Nephron (organoid): ENCODE measurements around the gene ARHGEF12.
A peak's percentile ranks its signal among the peaks of the same experiment; 100 is the strongest.

ENCODE experiments used
- H3K27ac Mint-ChIP-seq, 3 experiments: 2 replicates each; pipeline ENCODE4 v1.8.0; 2020; ENCODE audit warnings: mixed read lengths in 3 of 3, mild to moderate bottlenecking in 2 of 3, moderate library complexity in 1 of 3
- H3K27me3 Mint-ChIP-seq: 2 replicates; pipeline ENCODE4 v1.8.0; 2021; ENCODE audit warnings: low read depth, mild to moderate bottlenecking, moderate library complexity, mixed read lengths
- H3K36me3 Mint-ChIP-seq: 2 replicates; pipeline ENCODE4 v1.8.0; 2020; ENCODE audit warnings: low read depth, mixed read lengths
- H3K4me1 Mint-ChIP-seq: 2 replicates; pipeline ENCODE4 v1.8.0; 2020; ENCODE audit warnings: mixed read lengths
- H3K4me3 Mint-ChIP-seq, 3 experiments: 2 replicates each; pipeline ENCODE4 v1.8.0; 2020; ENCODE audit warnings: mild to moderate bottlenecking in 3 of 3, mixed read lengths in 3 of 3, moderate library complexity in 2 of 3
- H3K9me3 Mint-ChIP-seq: 2 replicates; pipeline ENCODE4 v1.8.0; 2020; ENCODE audit warnings: mixed read lengths
- TF ChIP-seq, protein P1 (sequence below), 3 experiments: fragments of 200-600 bp; sonication (generic); IDR thresholded peaks; one replicate each; pipeline ENCODE4 v1.5.0; 2021; ENCODE audit warnings: antibody characterized with exemption in 3 of 3; ENCODE audit not compliant: unreplicated experiment in 3 of 3

ARHGEF12 gene

DNA sequence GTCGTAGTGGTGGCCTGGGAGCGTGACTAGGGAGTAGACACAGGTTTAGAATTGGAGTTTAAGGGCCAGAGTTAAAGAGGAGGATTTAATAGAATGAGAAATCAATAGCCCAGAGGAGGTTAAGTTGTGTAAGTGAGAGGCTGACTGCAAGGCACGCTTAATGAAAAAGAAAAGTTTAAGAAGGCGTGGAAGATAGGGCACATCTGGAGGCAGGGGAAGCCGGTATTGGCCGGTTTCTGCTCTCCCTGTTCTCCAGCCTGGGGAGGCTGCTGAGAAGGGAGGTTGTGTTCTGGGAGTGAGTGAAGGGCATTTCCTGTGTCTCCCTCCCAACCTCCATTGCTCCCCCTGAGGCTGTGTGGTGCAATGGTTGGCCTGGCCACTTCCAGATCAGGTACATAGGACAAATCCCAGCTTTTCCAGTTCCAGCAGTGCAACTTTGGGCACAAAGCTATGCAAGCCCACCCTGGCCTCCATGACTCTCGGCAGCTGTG lies 181.6 kb downstream of the ARHGEF12 start:
- Mint-ChIP-seq H3K9me3 (no peaks in the 10 kb centered on the region), H3K27ac (peak overlapping the region; percentile 40 to 50 (median 42)), H3K36me3 (no peaks in the 10 kb centered on the region), H3K27me3 (peaks cover 44% of the 10 kb centered on the region), H3K4me1 (peaks cover 22% of the 10 kb centered on the region), H3K4me3 (peak overlapping the region in 1 of 3 experiments; percentile 13)
- TF ChIP-seq, protein P1, sequence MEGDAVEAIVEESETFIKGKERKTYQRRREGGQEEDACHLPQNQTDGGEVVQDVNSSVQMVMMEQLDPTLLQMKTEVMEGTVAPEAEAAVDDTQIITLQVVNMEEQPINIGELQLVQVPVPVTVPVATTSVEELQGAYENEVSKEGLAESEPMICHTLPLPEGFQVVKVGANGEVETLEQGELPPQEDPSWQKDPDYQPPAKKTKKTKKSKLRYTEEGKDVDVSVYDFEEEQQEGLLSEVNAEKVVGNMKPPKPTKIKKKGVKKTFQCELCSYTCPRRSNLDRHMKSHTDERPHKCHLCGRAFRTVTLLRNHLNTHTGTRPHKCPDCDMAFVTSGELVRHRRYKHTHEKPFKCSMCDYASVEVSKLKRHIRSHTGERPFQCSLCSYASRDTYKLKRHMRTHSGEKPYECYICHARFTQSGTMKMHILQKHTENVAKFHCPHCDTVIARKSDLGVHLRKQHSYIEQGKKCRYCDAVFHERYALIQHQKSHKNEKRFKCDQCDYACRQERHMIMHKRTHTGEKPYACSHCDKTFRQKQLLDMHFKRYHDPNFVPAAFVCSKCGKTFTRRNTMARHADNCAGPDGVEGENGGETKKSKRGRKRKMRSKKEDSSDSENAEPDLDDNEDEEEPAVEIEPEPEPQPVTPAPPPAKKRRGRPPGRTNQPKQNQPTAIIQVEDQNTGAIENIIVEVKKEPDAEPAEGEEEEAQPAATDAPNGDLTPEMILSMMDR (IDR thresholded peaks at IDR 0.05; ENCODE audit: unreplicated experiment in 3 of 3), result no peak

DNA sequence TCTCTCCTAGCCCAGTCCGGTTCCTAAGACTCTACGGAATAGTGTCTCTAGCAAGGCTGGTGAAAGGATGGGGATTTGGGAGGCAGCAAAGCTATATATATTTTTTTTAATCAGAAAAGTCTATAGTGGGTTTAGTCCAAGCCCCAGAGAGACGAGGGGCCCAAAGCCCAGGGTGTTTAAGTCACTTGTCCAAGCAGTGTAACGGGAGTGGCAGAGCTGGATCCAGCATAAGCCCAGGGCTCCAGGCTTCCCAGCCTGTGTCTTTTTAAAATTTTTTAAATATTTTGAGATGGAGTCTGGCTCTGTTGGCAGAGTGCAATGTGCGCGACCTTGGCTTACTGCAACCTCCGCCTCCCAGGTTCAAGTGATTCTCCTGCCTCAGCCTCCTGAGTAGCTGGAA lies 182.1 kb downstream of the ARHGEF12 start:
- peaks cover 27% of the 10 kb centered on the region for H3K4me1 Mint-ChIP-seq
- H3K36me3 Mint-ChIP-seq, result no peaks in the 10 kb centered on the region
- H3K27ac Mint-ChIP-seq, result peak overlapping the region in 1 of 3 experiments; percentile 40
- no peaks in the 10 kb centered on the region for H3K9me3 Mint-ChIP-seq
- H3K4me3 Mint-ChIP-seq, result no peak overlapping the region
- peaks cover 48% of the 10 kb centered on the region for H3K27me3 Mint-ChIP-seq
- TF ChIP-seq, protein P1 (IDR thresholded peaks at IDR 0.05; ENCODE audit: unreplicated experiment in 3 of 3), result no peak

DNA sequence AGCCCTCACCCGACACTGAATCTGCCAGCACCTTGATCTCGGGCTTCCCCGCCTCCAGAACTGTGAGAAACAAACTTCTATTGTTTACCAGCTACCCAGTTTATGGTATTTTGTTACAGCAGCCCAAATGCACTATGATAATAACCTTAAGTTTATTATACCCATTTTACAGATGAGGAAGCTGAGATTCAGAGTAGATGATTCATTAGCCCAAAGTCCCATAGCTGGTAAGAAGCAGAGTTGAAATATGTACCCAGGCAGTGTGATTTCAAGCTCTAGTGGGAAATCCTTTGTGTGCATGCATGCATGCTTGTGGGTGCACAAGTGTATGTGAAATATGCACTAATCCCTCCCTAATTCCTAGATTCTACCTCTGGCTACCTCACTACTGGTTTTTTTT lies 183.3 kb downstream of the ARHGEF12 start:
- H3K27ac Mint-ChIP-seq, result no peak overlapping the region
- no peaks in the 10 kb centered on the region for H3K36me3 Mint-ChIP-seq
- H3K4me3 Mint-ChIP-seq, result no peak overlapping the region
- no peaks in the 10 kb centered on the region for H3K9me3 Mint-ChIP-seq
- peaks cover 47% of the 10 kb centered on the region for H3K27me3 Mint-ChIP-seq
- TF ChIP-seq, protein P1 (IDR thresholded peaks at IDR 0.05; ENCODE audit: unreplicated experiment in 3 of 3), result no peak
- H3K4me1 Mint-ChIP-seq, result peaks cover 29% of the 10 kb centered on the region

DNA sequence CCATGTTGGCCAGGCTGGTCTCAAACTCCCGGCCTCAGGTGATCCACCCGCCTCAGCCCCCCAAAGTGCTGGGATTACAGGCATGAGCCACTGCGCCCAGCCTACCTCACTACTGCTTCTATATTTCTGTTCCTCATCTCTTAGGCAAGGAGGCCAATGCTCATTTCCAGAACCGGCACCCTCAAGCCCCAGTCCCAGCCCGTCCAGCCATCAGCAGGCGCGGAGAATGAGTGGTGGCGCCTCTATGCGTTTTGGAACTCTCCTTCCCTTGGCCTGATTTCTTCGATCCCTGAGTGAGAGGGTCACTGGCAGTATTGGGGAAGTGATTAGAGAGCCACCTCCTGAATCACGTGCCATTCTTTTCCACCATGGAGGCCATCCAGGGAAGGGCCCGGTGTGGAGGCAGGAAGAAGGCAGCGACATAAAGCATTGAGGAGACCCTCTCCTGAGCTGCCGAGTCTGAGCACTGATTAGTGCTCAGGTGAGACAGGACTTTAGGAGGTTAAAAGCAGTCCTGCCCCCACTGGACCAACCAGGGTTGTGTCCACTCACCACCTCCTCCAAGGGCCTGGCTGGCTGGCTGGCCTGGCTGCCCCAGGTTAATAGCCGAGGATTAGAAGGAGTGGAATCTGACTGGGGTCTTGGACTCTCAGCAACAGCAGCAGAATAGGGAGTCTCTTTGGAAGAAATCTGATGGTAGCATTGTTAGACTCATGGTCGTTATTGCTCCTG lies 184.0 kb downstream of the ARHGEF12 start:
- TF ChIP-seq, protein P1 (IDR thresholded peaks at IDR 0.05; ENCODE audit: unreplicated experiment in 3 of 3), result no peak
- H3K4me1 Mint-ChIP-seq, result peaks cover 29% of the 10 kb centered on the region
- no peaks in the 10 kb centered on the region for H3K9me3 Mint-ChIP-seq
- peaks cover 45% of the 10 kb centered on the region for H3K27me3 Mint-ChIP-seq
- no peak overlapping the region for H3K27ac Mint-ChIP-seq
- H3K4me3 Mint-ChIP-seq, result no peak overlapping the region
- H3K36me3 Mint-ChIP-seq, result no peaks in the 10 kb centered on the region

DNA sequence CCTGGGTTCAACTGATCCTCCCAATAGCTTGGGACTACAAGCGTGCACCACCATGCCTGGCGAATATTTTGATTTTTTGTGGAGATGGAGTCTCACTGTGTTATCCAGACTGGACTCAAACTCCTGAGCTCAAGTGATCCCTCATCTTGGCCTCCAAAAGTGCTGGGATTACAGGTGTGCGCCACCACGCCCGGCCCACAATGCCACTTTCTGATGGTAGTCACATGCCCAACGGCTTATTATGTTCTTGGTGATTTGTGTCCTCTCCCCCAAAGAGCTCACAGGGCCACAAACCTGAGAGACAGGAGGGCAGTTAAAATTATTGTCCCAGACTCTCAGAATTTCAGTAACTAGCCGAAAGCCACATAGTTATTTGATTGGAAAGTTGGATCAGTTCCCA lies 185.0 kb downstream of the ARHGEF12 start:
- peaks cover 48% of the 10 kb centered on the region for H3K27me3 Mint-ChIP-seq
- H3K36me3 Mint-ChIP-seq, result no peaks in the 10 kb centered on the region
- H3K4me1 Mint-ChIP-seq, result peaks cover 27% of the 10 kb centered on the region
- H3K27ac Mint-ChIP-seq, result no peak overlapping the region
- no peaks in the 10 kb centered on the region for H3K9me3 Mint-ChIP-seq
- no peak overlapping the region for H3K4me3 Mint-ChIP-seq
- TF ChIP-seq, protein P1 (IDR thresholded peaks at IDR 0.05; ENCODE audit: unreplicated experiment in 3 of 3), result no peak

DNA sequence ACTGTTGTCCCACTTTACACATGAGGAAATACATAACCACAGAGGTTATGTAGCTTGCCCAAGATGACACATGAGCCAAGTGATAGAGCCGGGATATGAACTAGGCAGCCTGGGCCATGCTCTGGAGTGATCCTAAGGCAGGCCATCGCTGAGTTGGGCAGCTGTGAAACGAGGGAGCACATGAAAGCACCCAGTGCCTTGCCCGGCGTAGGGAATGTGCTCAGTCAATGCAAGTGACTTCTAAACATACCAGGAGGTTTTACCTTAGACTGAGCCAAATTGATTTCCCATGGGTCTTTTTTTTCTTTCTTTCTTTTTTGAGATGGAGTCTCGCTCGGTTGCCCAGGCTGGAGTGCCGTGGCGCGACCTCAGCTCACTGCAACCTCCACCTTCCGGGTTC lies 185.8 kb downstream of the ARHGEF12 start:
- Mint-ChIP-seq H3K27ac (no peak overlapping the region), H3K27me3 (peaks cover 46% of the 10 kb centered on the region), H3K4me3 (no peak overlapping the region), H3K36me3 (no peaks in the 10 kb centered on the region), H3K4me1 (peaks cover 20% of the 10 kb centered on the region), H3K9me3 (no peaks in the 10 kb centered on the region)
- TF ChIP-seq, protein P1 (IDR thresholded peaks at IDR 0.05; ENCODE audit: unreplicated experiment in 3 of 3), result no peak
